GM19397 (cell line): ENCODE results near the gene IFNG.
"Not testable (repeated sequence)": the region's sequence is repeated elsewhere in the genome, so short reads cannot be mapped to it uniquely, and the experiment has no call there.

Experiments
- ATAC-seq: cut with Tn5 transposase; IDR thresholded peaks from one replicate; pipeline ENCODE4 v1.9.1; 2021; ENCODE audit warnings: mild to moderate bottlenecking, moderate library complexity; ENCODE audit not compliant: unreplicated experiment

Gene IFNG

GRCh38 chr12:68159681-68160304 lies at the start of gene IFNG:
Gene IFNG, minus strand, starts transcription at chr12:68159740. Its CDS starts 125 bp downstream, at chr12:68159615.
- ATAC-seq, result peak; percentile 56

GRCh38 chr12:68209048-68209728 lies 49.6 kb upstream of the IFNG start:
- not testable (repeated sequence) for ATAC-seq

- no peak for ATAC-seq
These were observed 47.7 kb upstream of the IFNG start for GRCh38 chr12:68207276-68207675.

GRCh38 chr12:68206446-68206845 lies 46.9 kb upstream of the IFNG start:
- no peak for ATAC-seq

GRCh38 chr12:68203460-68203875 lies 43.9 kb upstream of the IFNG start:
- ATAC-seq, result no peak

GRCh38 chr12:68200854-68201253 lies 41.3 kb upstream of the IFNG start:
- no peak for ATAC-seq

GRCh38 chr12:68199127-68199526 lies 39.6 kb upstream of the IFNG start:
- ATAC-seq, result no peak

GRCh38 chr12:68198507-68199086 lies 39.1 kb upstream of the IFNG start:
- ATAC-seq, result no peak

- ATAC-seq, result no peak
These were observed 30.8 kb upstream of the IFNG start for GRCh38 chr12:68190301-68190700.

GRCh38 chr12:68189821-68190242 lies 30.3 kb upstream of the IFNG start:
- ATAC-seq, result no peak

- ATAC-seq, result no peak
These were observed 26.1 kb upstream of the IFNG start for GRCh38 chr12:68185598-68185997.

GRCh38 chr12:68180792-68181744 lies 21.5 kb upstream of the IFNG start:
- ATAC-seq, result peak; percentile 66

GRCh38 chr12:68178774-68179439 lies 19.4 kb upstream of the IFNG start:
- ATAC-seq, result no peak

GRCh38 chr12:68178184-68178583 lies 18.6 kb upstream of the IFNG start:
- no peak for ATAC-seq

GRCh38 chr12:68177562-68177961 lies 18.0 kb upstream of the IFNG start:
- no peak for ATAC-seq

- ATAC-seq, result peak; percentile 4
These were observed 16.7 kb upstream of the IFNG start for GRCh38 chr12:68176257-68176656.

- ATAC-seq, result peak; percentile 81
These were observed 16.1 kb upstream of the IFNG start for GRCh38 chr12:68175557-68176061.

- not testable (repeated sequence) for ATAC-seq
These were observed 15.2 kb upstream of the IFNG start for GRCh38 chr12:68174761-68175160.

GRCh38 chr12:68173792-68174191 lies 14.3 kb upstream of the IFNG start:
- ATAC-seq, result no peak

- ATAC-seq, result no peak
These were observed 11.2 kb upstream of the IFNG start for GRCh38 chr12:68170726-68171125.
